H1 (cell line): ENCODE results near the gene PMM2. TPM values are rescaled to one million over a fixed set of nuclear protein-coding genes. Genes with fewer than 3 reads are reported as not detected.
A peak's percentile ranks its signal among the peaks of the same experiment; 100 is the strongest.

Experiments used
- CTCF ChIA-PET: fragments of 300-600 bp; sonication (Branson Sonifier 250); formaldehyde crosslinking; loops from one replicate; lab custom pipeline; 2021; ENCODE audit not compliant: partially characterized antibody; lab: Charles Lee
- POLR2A ChIA-PET: fragments of 300-600 bp; sonication (Branson Sonifier 250); formaldehyde crosslinking; loops from one replicate; lab custom pipeline; 2021; ENCODE audit warnings: inconsistent platforms; ENCODE audit not compliant: partially characterized antibody; lab: Charles Lee
- DNase-seq, 2 experiments: peaks; one replicate each; pipeline versions ENCODE4 v3.0.0 to v3.0.0-alpha.2; 2010 to 2022; ENCODE audit warnings: low spot score in 2 of 2, low read depth in 1 of 2, mixed read lengths in 1 of 2
- FAIRE-seq: peaks from 2 replicates; lab custom pipeline; 2011; peaks lifted over from hg19 to GRCh38; lab: Jason Lieb, UNC
- H2AFZ ChIP-seq: 2 replicates; pipeline ENCODE4 v1.8.1; 2012; ENCODE audit warnings: low read length, inconsistent platforms
- H2AK5ac ChIP-seq: 2 replicates; pipeline ENCODE4 v1.6.1; 2013; ENCODE audit warnings: low read depth, low read length
- H2BK120ac ChIP-seq: replicated peaks from 2 replicates; pipeline ENCODE3; 2013; ENCODE audit warnings: low read depth, low read length, inconsistent platforms
- H2BK12ac ChIP-seq: 2 replicates; pipeline ENCODE4 v1.6.1; 2013; ENCODE audit warnings: low read depth, low read length
- H2BK15ac ChIP-seq: 2 replicates; pipeline ENCODE4 v1.6.1; 2013; ENCODE audit warnings: low read length
- H2BK20ac ChIP-seq: 2 replicates; pipeline ENCODE4 v1.6.1; 2013; ENCODE audit warnings: low read length
- H2BK5ac ChIP-seq: 2 replicates; pipeline ENCODE4 v1.6.1; 2013; ENCODE audit warnings: low read depth, low read length
- H3K14ac ChIP-seq: 2 replicates; pipeline ENCODE4 v1.6.1; 2013; ENCODE audit warnings: inconsistent platforms; ENCODE audit not compliant: insufficient read length
- H3K18ac ChIP-seq: 2 replicates; pipeline ENCODE4 v1.6.1; 2013; ENCODE audit warnings: low read length; ENCODE audit errors: extremely low read depth
- H3K23ac ChIP-seq: 2 replicates; pipeline ENCODE4 v1.6.1; 2013; ENCODE audit warnings: inconsistent platforms; ENCODE audit not compliant: insufficient read length
- H3K23me2 ChIP-seq: 2 replicates; pipeline ENCODE4 v1.6.1; 2013; ENCODE audit warnings: low read depth, low read length
- H3K27ac ChIP-seq: 2 replicates; pipeline ENCODE4 v1.6.1; 2011; ENCODE audit warnings: low read depth, low read length, inconsistent platforms
- H3K27me3 ChIP-seq, 4 experiments: replicated peaks in 1 of 4; 1 replicate in 1 of 4; 2 replicates in 3 of 4; pipeline versions ENCODE4 v1.6.1 to v1.8.1; 2011 to 2013; ENCODE audit warnings: low read length in 3 of 4, mild to moderate bottlenecking in 3 of 4, inconsistent platforms in 2 of 4, mixed read lengths in 2 of 4, moderate library complexity in 1 of 4; ENCODE audit not compliant: control insufficient read depth in 3 of 4, insufficient read depth in 3 of 4; ENCODE audit errors: extremely low read depth in 1 of 4
- H3K36me3 ChIP-seq, 4 experiments: 2 replicates each; pipeline versions ENCODE4 v1.6.1 to v1.8.1; 2011 to 2013; ENCODE audit warnings: mild to moderate bottlenecking in 4 of 4, low read length in 3 of 4, moderate library complexity in 2 of 4, control low read depth in 1 of 4, inconsistent platforms in 1 of 4; ENCODE audit not compliant: insufficient read depth in 4 of 4, control insufficient read depth in 2 of 4
- H3K4ac ChIP-seq: replicated peaks from 2 replicates; pipeline ENCODE3; 2013; ENCODE audit warnings: low read length, low read depth, mixed read lengths, inconsistent platforms; ENCODE audit not compliant: insufficient read length
- H3K4me1 ChIP-seq, 4 experiments: replicated peaks in 1 of 4; 1 replicate in 1 of 4; 2 replicates in 3 of 4; pipeline versions ENCODE4 v1.6.1 to v1.8.1; 2011 to 2013; ENCODE audit warnings: low read length in 3 of 4, inconsistent platforms in 2 of 4, mixed read lengths in 1 of 4; ENCODE audit not compliant: insufficient read depth in 4 of 4, control insufficient read depth in 3 of 4
- H3K4me2 ChIP-seq, 2 experiments: 2 replicates each; pipeline versions ENCODE4 v1.6.1 to v1.8.1; 2011 to 2013; ENCODE audit warnings: low read depth in 2 of 2, low read length in 2 of 2, control low read depth in 1 of 2, inconsistent platforms in 1 of 2, mild to moderate bottlenecking in 1 of 2; ENCODE audit not compliant: insufficient read depth in 1 of 2
- H3K4me3 ChIP-seq, 4 experiments: fragments of 200-600, 300-600 bp in 1 of 4; sonication (generic), shearing (Covaris generic), sonication (Bioruptor Twin) in 1 of 4; 2 replicates each; pipeline versions ENCODE4 v1.5.1 to v1.8.1; 2011 to 2016; ENCODE audit warnings: low read length in 4 of 4, low read depth in 3 of 4, control low read depth in 2 of 4, inconsistent platforms in 2 of 4, mild to moderate bottlenecking in 2 of 4, mixed read lengths in 1 of 4, moderate library complexity in 1 of 4; ENCODE audit not compliant: insufficient read depth in 2 of 4; ENCODE audit errors: extremely low read depth in 1 of 4
- H3K56ac ChIP-seq: replicated peaks from 2 replicates; pipeline ENCODE3; 2013; ENCODE audit warnings: low read depth, mild to moderate bottlenecking, mixed read lengths, low read length, inconsistent platforms; ENCODE audit not compliant: insufficient read length
- H3K79me1 ChIP-seq: 2 replicates; pipeline ENCODE4 v1.6.1; 2013; ENCODE audit warnings: low read depth, low read length, control low read depth
- H3K79me2 ChIP-seq, 2 experiments: 2 replicates each; pipeline versions ENCODE4 v1.6.1 to v1.8.1; 2012 to 2013; ENCODE audit warnings: low read length in 2 of 2, mild to moderate bottlenecking in 2 of 2, inconsistent platforms in 1 of 2; ENCODE audit not compliant: insufficient read depth in 2 of 2, control insufficient read depth in 1 of 2
- H3K9ac ChIP-seq, 4 experiments: replicated peaks in 1 of 4; 1 replicate in 1 of 4; 2 replicates in 3 of 4; pipeline versions ENCODE4 v1.6.1 to v1.8.1; 2011 to 2013; ENCODE audit warnings: low read depth in 3 of 4, low read length in 3 of 4, control low read depth in 2 of 4, mild to moderate bottlenecking in 2 of 4, moderate library complexity in 2 of 4, inconsistent platforms in 1 of 4; ENCODE audit errors: extremely low read depth in 1 of 4
- H3K9me3 ChIP-seq, 2 experiments: 2 replicates each; pipeline versions ENCODE4 v1.6.1 to v1.8.1; 2012 to 2013; ENCODE audit warnings: mild to moderate bottlenecking in 2 of 2, moderate library complexity in 2 of 2, control low read depth in 1 of 2, inconsistent platforms in 1 of 2, low read depth in 1 of 2, low read length in 1 of 2, mixed read lengths in 1 of 2; ENCODE audit not compliant: insufficient read depth in 2 of 2
- H4K20me1 ChIP-seq, 2 experiments: replicated peaks in 1 of 2; 2 replicates each; pipeline versions ENCODE3 to v1.8.1; 2011 to 2013; ENCODE audit warnings: inconsistent platforms in 2 of 2, low read length in 2 of 2, mild to moderate bottlenecking in 1 of 2; ENCODE audit not compliant: insufficient read depth in 2 of 2, control insufficient read depth in 1 of 2
- H4K5ac ChIP-seq: 2 replicates; pipeline ENCODE4 v1.6.1; 2013; ENCODE audit warnings: low read length, low read depth, mixed read lengths, inconsistent platforms; ENCODE audit not compliant: insufficient read length
- H4K8ac ChIP-seq: 2 replicates; pipeline ENCODE4 v1.8.0; 2013; ENCODE audit warnings: mild to moderate bottlenecking, moderate library complexity, low read length, inconsistent platforms; ENCODE audit not compliant: insufficient read depth; ENCODE audit errors: extremely low read depth
- H4K91ac ChIP-seq: replicated peaks from 2 replicates; pipeline ENCODE3; 2013; ENCODE audit warnings: low read length, mixed read lengths, inconsistent platforms; ENCODE audit not compliant: insufficient read length
- BCL11A ChIP-seq, 2 experiments: IDR thresholded peaks; one replicate each; pipeline ENCODE4 v1.6.1; 2011; ENCODE audit warnings: low read depth in 2 of 2, low read length in 2 of 2, mild to moderate bottlenecking in 2 of 2
- CHD2 ChIP-seq: IDR thresholded peaks from 2 replicates; pipeline ENCODE4 v1.6.1; 2012; ENCODE audit warnings: low read length, improper control_type of control experiment
- E2F6 ChIP-seq: IDR thresholded peaks from 2 replicates; pipeline ENCODE4 v1.6.1; 2012; ENCODE audit warnings: inconsistent platforms
- EGR1 ChIP-seq: IDR thresholded peaks from 2 replicates; pipeline ENCODE4 v1.6.1; 2011; ENCODE audit warnings: low read depth, low read length, borderline replicate concordance
- FOSL1 ChIP-seq: IDR thresholded peaks from 2 replicates; pipeline ENCODE4 v1.6.1; 2011; ENCODE audit warnings: mild to moderate bottlenecking, low read depth, low read length, moderate library complexity; ENCODE audit not compliant: insufficient read depth
- JUN ChIP-seq: IDR thresholded peaks from 2 replicates; pipeline ENCODE4 v1.6.1; 2011; ENCODE audit warnings: low read depth, mild to moderate bottlenecking, improper control_type of control experiment, low read length
- JUND ChIP-seq: IDR thresholded peaks from 2 replicates; pipeline ENCODE4 v1.6.1; 2011; ENCODE audit warnings: mild to moderate bottlenecking, improper control_type of control experiment, low read length
- KDM1A ChIP-seq: fragments of 200-600, 300-600 bp; sonication (generic); IDR thresholded peaks from 2 replicates; pipeline ENCODE4 v1.7.1; 2016; ENCODE audit warnings: mild to moderate bottlenecking, low read length, borderline replicate concordance
- MAFK ChIP-seq: IDR thresholded peaks from 2 replicates; pipeline ENCODE4 v1.6.1; 2012; ENCODE audit warnings: low read depth, mild to moderate bottlenecking, improper control_type of control experiment, low read length
- POLR2AphosphoS5 ChIP-seq: IDR thresholded peaks from 2 replicates; pipeline ENCODE4 v1.6.1; 2011; ENCODE audit warnings: low read depth, low read length
- POU5F1 ChIP-seq: IDR thresholded peaks from 2 replicates; pipeline ENCODE4 v1.6.1; 2011; ENCODE audit warnings: low read depth, mild to moderate bottlenecking, low read length, moderate library complexity
- SIX5 ChIP-seq: IDR thresholded peaks from 2 replicates; pipeline ENCODE4 v1.6.1; 2011; ENCODE audit warnings: mild to moderate bottlenecking, low read depth, low read length
- SUZ12 ChIP-seq: fragments of 200-600 bp; sonication (generic); IDR thresholded peaks from 2 replicates; pipeline ENCODE4 v1.6.1; 2012; ENCODE audit warnings: mild to moderate bottlenecking, inconsistent platforms, low read length, moderate library complexity, mixed read lengths
- WGBS, 2 experiments: shearing (Covaris generic) in 1 of 2; methylation state at CpG; one replicate each; pipeline versions ENCODE4 v1.1.6 to v1.1.7; 2013 to 2015; ENCODE audit warnings: low lambda C conversion rate in 2 of 2, mixed read lengths in 2 of 2, inconsistent platforms in 1 of 2, low coverage in 1 of 2, missing lambda C conversion rate in 1 of 2; ENCODE audit not compliant: insufficient replicate concordance in 2 of 2, insufficient coverage in 1 of 2, insufficient read length in 1 of 2; ENCODE audit errors: extremely low coverage in 1 of 2, missing lambda C conversion rate in 1 of 2; 5-methylcytosine and 5-hydroxymethylcytosine counted together
- polyA plus RNA-seq, 7 experiments: library from polyadenylated mRNA; depleted of rRNA in 3 of 7; stranded (reverse) in 5 of 7; unstranded in 2 of 7; fragments of >200 nt in 5 of 7; fragments of 200-250 nt in 2 of 7; gene quantifications; 1 replicate in 5 of 7; 2 replicates in 1 of 7; 4 replicates in 1 of 7; pipeline versions ENCODE4 v1.2.1 to v1.2.3, GENCODE V29; 2011 to 2013; ENCODE audit warnings: missing spikeins in 2 of 7, mixed read lengths in 2 of 7
- total RNA-seq: library from RNA; stranded (reverse); fragmentation: NEBNext Ultra II Directional; extraction: Animal tissue kit (Norgen Biotek cat#: 25700); gene quantifications from 2 replicates; pipeline ENCODE4 v1.2.1, GENCODE V29; 2021

The PMM2 gene
- total and polyA plus RNA-seq, 2 of the 8 experiments (the other 6 are each of a cell fraction or from before 2014, with no cell fraction given): 26.2 to 49.4 TPM

DNA sequence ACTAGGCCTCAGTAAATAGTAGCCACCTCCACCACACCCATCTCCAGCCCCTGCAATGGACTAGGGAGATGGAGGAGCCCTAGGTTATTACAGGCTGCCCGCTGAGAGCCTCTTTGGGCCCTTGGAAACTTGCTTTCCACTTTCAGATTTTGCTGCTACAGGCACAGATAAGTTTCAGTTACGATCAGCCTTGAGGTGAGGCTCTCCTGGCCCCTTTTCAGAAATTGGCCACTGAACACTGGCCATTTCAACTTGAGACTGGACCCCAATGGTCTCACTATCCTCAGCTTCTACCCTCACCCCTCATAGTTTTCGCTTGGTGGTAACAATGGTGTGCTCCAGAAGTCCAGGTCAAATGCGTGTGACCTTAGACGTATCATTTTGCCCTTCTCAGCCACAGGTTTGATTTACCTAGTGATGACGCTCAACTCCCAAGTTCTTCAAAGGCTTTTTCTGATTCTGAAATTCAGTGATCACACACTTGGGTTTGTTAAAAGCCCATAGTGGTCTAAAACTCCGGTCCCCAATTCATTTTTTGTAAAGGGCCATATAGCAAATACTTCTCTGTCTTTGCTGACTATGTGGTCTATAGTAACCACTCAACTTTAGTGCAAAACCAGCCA lies 1.0 kb downstream of the PMM2 start:
- 71% methylated on average over 7 of the region's 7 CpGs; no CpG with 5 or more reads in 1 of the 2 experiments for WGBS, 2 experiments
- Histone ChIP-seq H3K79me2 (peaks cover 12 to 69% of the 10 kb centered on the region in 2 experiments), H3K27me3 (no peaks in the 10 kb centered on the region), H3K27ac (0 out of 2 replicates have a peak overlapping the region, but pooled peaks have one; percentile 64), H3K36me3 (peaks cover 8 to 25% (median 20%) of the 10 kb centered on the region in 4 experiments), H3K4me3 (peak overlapping the region; percentile 61 to 85 (median 77)), H4K20me1 (peaks cover 2 to 3% of the 10 kb centered on the region in 2 experiments), H4K5ac (no peak overlapping the region), H3K4ac (no peak overlapping the region), H2BK20ac (no peak overlapping the region), H2BK120ac (no peak overlapping the region), H3K79me1 (0 out of 2 replicates have a peak, but pooled peaks cover 4% of the 10 kb centered on the region), H3K56ac (no peak overlapping the region), H2AK5ac (no peak overlapping the region), H2BK12ac (no peak overlapping the region), H4K91ac (no peak overlapping the region), H2BK15ac (no peak overlapping the region), H2AFZ (no peak overlapping the region), H3K4me1 (peaks cover 0 to 13% (median 2%) of the 10 kb centered on the region in 4 experiments; a peak in 3 of 7 replicates), H3K14ac (no peak overlapping the region), H3K18ac (no peak overlapping the region), H3K23me2 (peaks cover 13% of the 10 kb centered on the region; the same call in 1 of the 2 replicates), H3K4me2 (peak overlapping the region; percentile 86 to 88), H4K8ac (peak overlapping the region; percentile 68; the same call in 1 of the 2 replicates), H2BK5ac (no peak overlapping the region), H3K23ac (no peak overlapping the region), H3K9me3 (no peaks in the 10 kb centered on the region), H3K9ac (peak overlapping the region in 3 of 4 experiments; percentile 54 to 75 (median 69); a peak in 6 of 7 replicates)
- FAIRE-seq: no peak
- ChIA-PET CTCF (interaction anchor here (0.6 to 26.4 kb wide), 2 partner anchors 134 to 151 kb away, joined by 4 to 404 read pairs; partner anchors contain the start of gene ABAT), POLR2A (interaction anchor here (0.8 to 1.9 kb wide), 3 partner anchors 11 to 66 kb away, joined by 3 to 7 read pairs (median 3); no protein-coding TSS in a partner anchor)
- no peak for DNase-seq
- TF ChIP-seq E2F6 (no peak), SIX5 (no peak), JUN (no peak), KDM1A (no peak), FOSL1 (no peak), POU5F1 (no peak), CHD2 (no peak), MAFK (no peak), BCL11A (IDR thresholded peaks at IDR 0.05; ENCODE audit: low read depth in 2 of 2, low read length in 2 of 2) (no peak), EGR1 (no peak), JUND (no peak), SUZ12 (no peak), POLR2AphosphoS5 (no peak)
